ENCODE data around the gene ISG15.

- TF ChIP-seq EZH2 (IDR thresholded peaks at IDR 0.05): no peak
- no peak for TF ChIP-seq POLR2AphosphoS5 (IDR thresholded peaks at IDR 0.05; ENCODE audit: borderline replicate concordance, low read depth, low read length)
Measured at GRCh38 chr1:1063261-1063944, 50.1 kb downstream of the ISG15 start.
